Ovary (tissue), 9 donors: ENCODE measurements around the gene APC. TPM values are rescaled to one million over a fixed set of nuclear protein-coding genes. Genes with fewer than 3 reads are reported as not detected.

Experiments
- DNase-seq, 5 donors: peaks; one replicate each; pipeline ENCODE4 v3.0.0-alpha.2; 2019 to 2020
- H3K27ac ChIP-seq, 2 donors: fragments of 200-600 bp; one replicate each; pipeline versions ENCODE4 v1.5.1 to v1.8.0; 2019 to 2022
- H3K27me3 ChIP-seq: fragments of 200-600 bp; one replicate; pipeline ENCODE4 v1.8.0; 2022
- H3K36me3 ChIP-seq: fragments of 200-600 bp; sonication (generic); one replicate; pipeline ENCODE4 v1.5.1; 2019
- H3K4me1 ChIP-seq: one replicate; pipeline ENCODE4 v1.8.1; 2013; ENCODE audit warnings: mild to moderate bottlenecking, moderate library complexity; ENCODE audit not compliant: insufficient read depth
- H3K4me3 ChIP-seq: fragments of 200-600 bp; sonication (generic); one replicate; pipeline ENCODE4 v1.5.1; 2017
- H3K9me3 ChIP-seq, 2 donors: fragments of 200-600 bp in 1 of 2; sonication (generic) in 1 of 2; one replicate each; pipeline versions ENCODE4 v1.5.1 to v1.8.1; 2013 to 2019; ENCODE audit warnings: mild to moderate bottlenecking in 1 of 2, moderate library complexity in 1 of 2
- EP300 ChIP-seq: sonication (generic); formaldehyde crosslinking; IDR thresholded peaks from one replicate; pipeline ENCODE4 v1.6.1; 2017; ENCODE audit warnings: antibody characterized with exemption
- POLR2A ChIP-seq: fragments of 450-650 bp; IDR thresholded peaks from one replicate; pipeline ENCODE4 v1.6.1; 2017; ENCODE audit warnings: antibody characterized with exemption, mild to moderate bottlenecking, moderate library complexity
- WGBS, 3 donors: extraction: QIAGEN DNeasy Blood & Tissue Kit in 1 of 3; methylation state at CpG; one replicate each; pipeline versions ENCODE4 v1.1.5 to v1.1.7; 2013 to 2017; 5-methylcytosine and 5-hydroxymethylcytosine counted together
- intact Hi-C, 4 donors: fragments of 100-400 bp; cut with DNase I; formaldehyde crosslinking; loops; one replicate each; pipeline versions ENCODE4 v1.11.0 to v1.15.1; 2022 to 2023
- polyA plus RNA-seq, 2 donors: library from polyadenylated mRNA; stranded (reverse); fragments of 200-250 nt in 1 of 2; fragments of 350-450 nt in 1 of 2; fragmentation: Illumina TruSeq in 1 of 2; extraction: RNeasy Lipid Tissue Mini Kit (QIAGEN cat#74804) in 1 of 2; gene quantifications; one replicate each; pipeline ENCODE4 v1.2.3, GENCODE V29; 2013 to 2014
- total RNA-seq, 7 donors: library from RNA; depleted of rRNA in 2 of 7; stranded (reverse); fragments of >200 nt in 2 of 7; fragmentation: NEBNext Ultra II Directional in 3 of 7; extraction: Animal tissue kit (Norgen Biotek cat#: 25700) in 3 of 7; gene quantifications; one replicate each; pipeline versions ENCODE4 v1.1.0 to v1.2.4, GENCODE V29; 2016 to 2023
- TF ChIP-seq, protein P1 (sequence below), 3 donors: fragments of 450-650 bp in 2 of 3; fragments of 200-600 bp in 1 of 3; IDR thresholded peaks; one replicate each; pipeline versions ENCODE4 v1.5.1 to v1.8.0; 2016 to 2022; ENCODE audit warnings: antibody characterized with exemption in 3 of 3, mild to moderate bottlenecking in 1 of 3
- donor health status: DM: no; HTN: no; CAD: no; lungs with moderate emphysema.
- donor health status: DM: no; HTN: no; CAD: no.
- donor health status: Bipolar disorder and iron deficiency.
- donor health status: DM: yes; HTN: yes; CAD: no.
- donor health status: DM: no; HTN: no; CAD: no.
- donor health status: DM: yes; HTN: yes; CAD: no.

Gene APC
- total and polyA plus RNA-seq, 9 donors, result 5.1 to 44.6 (median 33.2) TPM

DNA sequence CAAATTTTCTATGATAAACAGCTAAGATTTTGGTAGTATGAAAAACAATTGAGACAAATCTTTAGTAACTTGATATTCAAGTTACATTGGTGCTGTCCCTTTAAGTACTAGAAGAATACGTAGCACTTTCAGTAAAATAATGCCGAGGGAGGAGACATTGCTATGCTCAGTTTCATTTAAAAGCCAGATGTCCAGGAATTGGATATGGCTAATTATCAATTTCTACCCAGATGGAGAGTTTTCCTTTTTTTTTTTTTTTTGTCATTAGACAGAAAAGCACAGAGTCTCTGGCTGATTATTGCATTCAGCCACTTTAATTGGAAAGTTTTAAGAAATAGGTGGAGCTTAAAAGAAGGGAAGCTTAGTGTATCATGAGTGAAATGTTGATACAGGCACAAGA is 40.4 kb upstream of the APC start:
- Histone ChIP-seq H3K36me3 (no peaks in the 10 kb centered on the region), H3K4me1 (no peaks in the 10 kb centered on the region), H3K27me3 (no peaks in the 10 kb centered on the region), H3K4me3 (no peak overlapping the region), H3K27ac (no peak overlapping the region), H3K9me3 (no peaks in the 10 kb centered on the region)
- TF ChIP-seq POLR2A (no peak), EP300 (no peak)
- TF ChIP-seq, protein P1, sequence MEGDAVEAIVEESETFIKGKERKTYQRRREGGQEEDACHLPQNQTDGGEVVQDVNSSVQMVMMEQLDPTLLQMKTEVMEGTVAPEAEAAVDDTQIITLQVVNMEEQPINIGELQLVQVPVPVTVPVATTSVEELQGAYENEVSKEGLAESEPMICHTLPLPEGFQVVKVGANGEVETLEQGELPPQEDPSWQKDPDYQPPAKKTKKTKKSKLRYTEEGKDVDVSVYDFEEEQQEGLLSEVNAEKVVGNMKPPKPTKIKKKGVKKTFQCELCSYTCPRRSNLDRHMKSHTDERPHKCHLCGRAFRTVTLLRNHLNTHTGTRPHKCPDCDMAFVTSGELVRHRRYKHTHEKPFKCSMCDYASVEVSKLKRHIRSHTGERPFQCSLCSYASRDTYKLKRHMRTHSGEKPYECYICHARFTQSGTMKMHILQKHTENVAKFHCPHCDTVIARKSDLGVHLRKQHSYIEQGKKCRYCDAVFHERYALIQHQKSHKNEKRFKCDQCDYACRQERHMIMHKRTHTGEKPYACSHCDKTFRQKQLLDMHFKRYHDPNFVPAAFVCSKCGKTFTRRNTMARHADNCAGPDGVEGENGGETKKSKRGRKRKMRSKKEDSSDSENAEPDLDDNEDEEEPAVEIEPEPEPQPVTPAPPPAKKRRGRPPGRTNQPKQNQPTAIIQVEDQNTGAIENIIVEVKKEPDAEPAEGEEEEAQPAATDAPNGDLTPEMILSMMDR (IDR thresholded peaks at IDR 0.05), result no peak
- no peak for DNase-seq
- 7 to 12% (median 11%) methylated on average over 2 of the region's 2 CpGs for WGBS, 3 donors
- intact Hi-C loops, result no loop called here

DNA sequence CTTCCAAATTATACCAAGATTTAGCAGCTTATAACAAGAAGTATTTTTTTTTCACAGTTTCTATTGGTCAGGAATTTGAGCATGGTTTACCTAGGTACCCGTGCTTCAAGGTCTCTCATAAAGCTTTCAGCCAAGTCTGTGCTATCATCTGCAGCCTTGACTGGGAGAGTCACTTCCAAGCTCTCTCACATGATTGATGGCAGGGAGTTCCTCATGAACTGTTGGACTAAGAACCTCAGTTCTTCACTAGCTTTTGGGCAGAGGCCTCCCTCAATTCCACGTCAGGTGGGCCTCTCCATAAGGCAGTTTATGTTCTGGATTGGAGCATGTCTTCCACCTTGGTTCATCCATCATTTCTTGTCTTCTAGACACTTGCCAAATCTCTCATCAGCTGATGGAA is 39.9 kb upstream of the APC start:
- intact Hi-C loops, result no loop called here

DNA sequence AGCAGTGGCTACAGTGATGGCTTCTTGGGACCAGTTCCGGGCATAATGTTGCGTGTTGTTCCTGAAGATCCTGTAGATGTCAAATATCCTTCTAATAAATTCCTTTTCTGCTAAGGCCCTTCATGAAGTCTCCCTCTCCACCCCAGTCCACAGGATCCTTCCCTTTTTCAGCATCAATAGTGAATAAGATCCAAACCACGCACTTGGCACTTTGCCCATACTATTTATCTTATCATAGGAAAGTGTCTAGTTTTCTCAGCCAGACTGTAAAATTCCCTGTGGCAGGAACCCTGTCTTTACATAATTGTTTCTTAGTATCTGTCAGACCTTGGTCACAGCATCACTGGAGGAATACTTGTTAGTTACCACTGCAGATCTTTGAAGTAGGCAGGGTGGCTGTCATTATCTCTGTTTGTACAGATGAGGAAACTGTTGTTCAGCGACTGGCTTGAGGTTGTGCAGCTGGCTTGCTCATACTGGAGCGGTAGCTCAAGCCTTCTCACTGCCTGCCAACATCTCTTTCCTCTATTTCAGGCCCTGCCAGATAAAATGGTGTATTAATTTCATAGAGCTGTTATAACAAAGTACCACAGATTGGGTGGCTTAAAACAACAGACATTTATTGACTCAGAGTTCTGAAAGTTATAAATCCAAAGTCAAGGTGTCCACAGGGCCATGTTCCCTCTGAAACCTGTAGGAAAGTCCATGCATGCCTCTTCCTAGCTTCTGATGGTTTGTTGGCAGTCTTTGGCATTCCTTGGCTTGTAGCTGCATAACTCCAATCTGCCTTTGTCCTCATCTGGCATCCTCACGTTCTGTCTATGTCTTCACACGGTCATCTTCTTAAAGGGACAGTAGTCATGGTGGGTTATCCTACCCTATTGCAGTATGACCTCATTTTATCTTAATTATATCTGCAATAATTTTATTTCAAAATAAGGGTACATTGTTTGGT is 33.5 kb upstream of the APC start:
- TF ChIP-seq, protein P1 (IDR thresholded peaks at IDR 0.05), result no peak
- TF ChIP-seq POLR2A, result no peak
- no peak for TF ChIP-seq EP300
- H3K4me3 ChIP-seq, result no peak overlapping the region

More for the DNA sequence above, 39.9 kb upstream of the APC start:
- Histone ChIP-seq H3K36me3 (no peaks in the 10 kb centered on the region), H3K27ac (no peak overlapping the region), H3K27me3 (no peaks in the 10 kb centered on the region), H3K4me1 (no peaks in the 10 kb centered on the region), H3K4me3 (no peak overlapping the region), H3K9me3 (no peaks in the 10 kb centered on the region)
- DNase-seq, result no peak
- 38 to 47% (median 41%) methylated on average over 2 of the region's 2 CpGs for WGBS, 3 donors
- TF ChIP-seq EP300, result no peak
- no peak for TF ChIP-seq POLR2A
- TF ChIP-seq, protein P1 (IDR thresholded peaks at IDR 0.05), result no peak

DNA sequence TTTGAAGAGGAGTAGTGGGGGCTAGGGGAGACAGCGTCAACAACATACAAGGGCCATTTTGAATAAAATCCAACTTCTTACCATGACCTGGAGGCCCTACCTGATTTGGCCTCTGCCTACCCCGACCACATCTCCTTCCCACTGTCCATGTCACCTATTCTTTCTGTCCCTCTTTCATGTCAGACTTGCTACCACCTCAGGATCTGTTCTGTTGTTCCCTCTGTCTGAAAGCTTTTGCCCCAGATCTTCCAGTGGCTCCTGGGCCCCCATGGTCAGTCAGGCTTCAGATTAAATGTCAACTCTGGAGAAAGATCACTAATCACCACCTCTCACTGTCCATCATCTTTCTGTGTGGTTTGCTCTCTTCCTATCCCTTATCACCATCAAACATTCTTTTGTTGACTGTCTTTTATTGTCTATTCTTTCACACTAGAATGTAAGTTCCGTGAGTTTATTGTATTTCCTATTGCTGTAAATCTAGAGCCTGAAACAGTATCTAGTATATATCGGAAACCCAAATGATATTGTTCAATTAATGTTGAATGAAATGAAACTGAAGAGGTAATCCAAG is 31.2 kb upstream of the APC start:
- H3K4me1 ChIP-seq, result peaks cover 7% of the 10 kb centered on the region
- no peaks in the 10 kb centered on the region for H3K36me3 ChIP-seq
- 76 to 85% (median 82%) methylated on average over 4 of the region's 4 CpGs for WGBS, 3 donors
- TF ChIP-seq EP300, result no peak
- TF ChIP-seq POLR2A, result no peak
- TF ChIP-seq, protein P1 (IDR thresholded peaks at IDR 0.05), result no peak
- H3K27ac ChIP-seq, result peak overlapping the region in 1 of 2 donors; percentile 82
- intact Hi-C loops, result no loop called here
- no peaks in the 10 kb centered on the region for H3K9me3 ChIP-seq
- no peak for DNase-seq
- H3K4me3 ChIP-seq, result peak overlapping the region; percentile 78
- H3K27me3 ChIP-seq, result no peaks in the 10 kb centered on the region

More for the DNA sequence above, 33.5 kb upstream of the APC start:
- H3K27me3 ChIP-seq, result no peaks in the 10 kb centered on the region
- H3K36me3 ChIP-seq, result no peaks in the 10 kb centered on the region
- H3K4me1 ChIP-seq, result peaks cover 3% of the 10 kb centered on the region
- intact Hi-C loops, result no loop called here
- peak in 1 of 5 donors; percentile 32 for DNase-seq
- no peak overlapping the region for H3K27ac ChIP-seq
- 25 to 31% (median 29%) methylated on average over 7 of the region's 7 CpGs for WGBS, 3 donors
- H3K9me3 ChIP-seq, result no peaks in the 10 kb centered on the region
